GM23338 (cell line): ENCODE results near the gene KLK6.

Source experiments
- CREB1 ChIP-seq: fragments of 250-450 bp; sonication (Bioruptor Pico); IDR thresholded peaks from 2 replicates; pipeline ENCODE4 v1.5.0; 2020; ENCODE audit warnings: low read depth, mild to moderate bottlenecking, moderate library complexity
- EZH2 ChIP-seq: fragments of 200-600 bp; sonication (generic); IDR thresholded peaks from one replicate; pipeline ENCODE4 v1.8.0; 2017; ENCODE audit warnings: antibody characterized with exemption, mild to moderate bottlenecking, low read depth; ENCODE audit not compliant: unreplicated experiment
- EZH2phosphoT487 ChIP-seq: fragments of 200-600 bp; sonication (generic); IDR thresholded peaks from one replicate; pipeline ENCODE4 v1.8.1; 2018; ENCODE audit warnings: antibody characterized with exemption; ENCODE audit not compliant: unreplicated experiment
- POLR2AphosphoS5 ChIP-seq: IDR thresholded peaks from 2 replicates; pipeline ENCODE4 v1.6.1; 2016; ENCODE audit warnings: antibody characterized with exemption, low read depth
- TF ChIP-seq, protein P1 (sequence below), 2 experiments: fragments of 200-600 bp in 1 of 2; sonication (generic) in 1 of 2; conservative IDR thresholded peaks; 2 replicates each; pipeline versions ENCODE4 v1.5.1 to v1.6.1; 2016 to 2017; ENCODE audit warnings: antibody characterized with exemption in 2 of 2, low read depth in 2 of 2, mild to moderate bottlenecking in 2 of 2, moderate library complexity in 1 of 2
- TF ChIP-seq, protein P2 (sequence below): IDR thresholded peaks from one replicate; pipeline ENCODE4 v1.6.1; 2018; ENCODE audit warnings: antibody characterized with exemption; ENCODE audit not compliant: unreplicated experiment

DNA sequence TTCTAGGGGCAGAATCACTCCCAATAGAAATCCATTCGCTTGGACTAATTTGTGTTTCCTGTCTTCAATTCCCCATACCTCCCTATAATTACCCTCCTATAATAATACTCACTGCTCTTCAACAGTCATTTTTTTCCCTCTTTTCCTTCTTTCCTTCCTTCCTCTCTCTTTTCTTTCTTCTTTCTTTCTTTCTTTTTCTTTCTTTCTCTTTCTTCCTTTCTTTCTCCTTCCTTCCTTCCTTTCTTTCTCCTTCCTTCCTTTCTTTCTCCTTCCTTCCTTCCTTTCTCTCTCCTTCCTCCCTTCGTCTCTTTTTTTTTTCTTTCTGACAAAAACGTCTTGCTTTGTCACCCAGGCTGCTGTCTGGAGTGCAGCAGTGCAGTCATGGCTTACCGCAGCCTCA lies 24.6 kb downstream of the KLK6 start:
- TF ChIP-seq, protein P1, sequence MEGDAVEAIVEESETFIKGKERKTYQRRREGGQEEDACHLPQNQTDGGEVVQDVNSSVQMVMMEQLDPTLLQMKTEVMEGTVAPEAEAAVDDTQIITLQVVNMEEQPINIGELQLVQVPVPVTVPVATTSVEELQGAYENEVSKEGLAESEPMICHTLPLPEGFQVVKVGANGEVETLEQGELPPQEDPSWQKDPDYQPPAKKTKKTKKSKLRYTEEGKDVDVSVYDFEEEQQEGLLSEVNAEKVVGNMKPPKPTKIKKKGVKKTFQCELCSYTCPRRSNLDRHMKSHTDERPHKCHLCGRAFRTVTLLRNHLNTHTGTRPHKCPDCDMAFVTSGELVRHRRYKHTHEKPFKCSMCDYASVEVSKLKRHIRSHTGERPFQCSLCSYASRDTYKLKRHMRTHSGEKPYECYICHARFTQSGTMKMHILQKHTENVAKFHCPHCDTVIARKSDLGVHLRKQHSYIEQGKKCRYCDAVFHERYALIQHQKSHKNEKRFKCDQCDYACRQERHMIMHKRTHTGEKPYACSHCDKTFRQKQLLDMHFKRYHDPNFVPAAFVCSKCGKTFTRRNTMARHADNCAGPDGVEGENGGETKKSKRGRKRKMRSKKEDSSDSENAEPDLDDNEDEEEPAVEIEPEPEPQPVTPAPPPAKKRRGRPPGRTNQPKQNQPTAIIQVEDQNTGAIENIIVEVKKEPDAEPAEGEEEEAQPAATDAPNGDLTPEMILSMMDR (conservative IDR thresholded peaks at IDR 0.05; ENCODE audit: low read depth in 2 of 2) = no peak
- TF ChIP-seq, protein P2, sequence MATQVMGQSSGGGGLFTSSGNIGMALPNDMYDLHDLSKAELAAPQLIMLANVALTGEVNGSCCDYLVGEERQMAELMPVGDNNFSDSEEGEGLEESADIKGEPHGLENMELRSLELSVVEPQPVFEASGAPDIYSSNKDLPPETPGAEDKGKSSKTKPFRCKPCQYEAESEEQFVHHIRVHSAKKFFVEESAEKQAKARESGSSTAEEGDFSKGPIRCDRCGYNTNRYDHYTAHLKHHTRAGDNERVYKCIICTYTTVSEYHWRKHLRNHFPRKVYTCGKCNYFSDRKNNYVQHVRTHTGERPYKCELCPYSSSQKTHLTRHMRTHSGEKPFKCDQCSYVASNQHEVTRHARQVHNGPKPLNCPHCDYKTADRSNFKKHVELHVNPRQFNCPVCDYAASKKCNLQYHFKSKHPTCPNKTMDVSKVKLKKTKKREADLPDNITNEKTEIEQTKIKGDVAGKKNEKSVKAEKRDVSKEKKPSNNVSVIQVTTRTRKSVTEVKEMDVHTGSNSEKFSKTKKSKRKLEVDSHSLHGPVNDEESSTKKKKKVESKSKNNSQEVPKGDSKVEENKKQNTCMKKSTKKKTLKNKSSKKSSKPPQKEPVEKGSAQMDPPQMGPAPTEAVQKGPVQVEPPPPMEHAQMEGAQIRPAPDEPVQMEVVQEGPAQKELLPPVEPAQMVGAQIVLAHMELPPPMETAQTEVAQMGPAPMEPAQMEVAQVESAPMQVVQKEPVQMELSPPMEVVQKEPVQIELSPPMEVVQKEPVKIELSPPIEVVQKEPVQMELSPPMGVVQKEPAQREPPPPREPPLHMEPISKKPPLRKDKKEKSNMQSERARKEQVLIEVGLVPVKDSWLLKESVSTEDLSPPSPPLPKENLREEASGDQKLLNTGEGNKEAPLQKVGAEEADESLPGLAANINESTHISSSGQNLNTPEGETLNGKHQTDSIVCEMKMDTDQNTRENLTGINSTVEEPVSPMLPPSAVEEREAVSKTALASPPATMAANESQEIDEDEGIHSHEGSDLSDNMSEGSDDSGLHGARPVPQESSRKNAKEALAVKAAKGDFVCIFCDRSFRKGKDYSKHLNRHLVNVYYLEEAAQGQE = no peak
- TF ChIP-seq EZH2 = no peak
- no peak for TF ChIP-seq POLR2AphosphoS5
- TF ChIP-seq CREB1 = no peak
- TF ChIP-seq EZH2phosphoT487 = no peak
